Measurements from ENCODE around the gene ZNF467. TPM values are rescaled to one million over a fixed set of nuclear protein-coding genes. Genes with fewer than 3 reads are reported as not detected.

Gene ZNF467
- total and polyA plus RNA-seq, 8 donors, result 3.1 to 16.4 (median 12.2) TPM; not detected in 1

GRCh38 chr7:149820622-149821190 lies 47.3 kb upstream of the ZNF467 start:
- Histone ChIP-seq H3K4me1 (no peaks in the 10 kb centered on the region), H3K36me3 (no peaks in the 10 kb centered on the region), H3K27me3 (peaks cover 0 to 13% (median 0%) of the 10 kb centered on the region in 3 donors), H3K27ac (no peak overlapping the region), H3K9me3 (no peaks in the 10 kb centered on the region), H3K4me3 (no peak overlapping the region)
- 76 to 83% (median 81%) methylated on average over 6 to 17 of the region's 17 CpGs for WGBS, 5 donors
- intact Hi-C loops (cut with DNase I; ENCODE audit: low total_unique reads), result no loop called here
- no peak for DNase-seq
- TF ChIP-seq POLR2A (IDR thresholded peaks at IDR 0.05), result no peak
- no peak for TF ChIP-seq CTCF (IDR thresholded peaks at IDR 0.05)
- TF ChIP-seq POLR2AphosphoS5 (IDR thresholded peaks at IDR 0.05), result no peak
- no peak for TF ChIP-seq EP300 (IDR thresholded peaks at IDR 0.05)

- 69 to 82% (median 80%) methylated on average over 3 to 7 of the region's 7 CpGs for WGBS, 5 donors
- Histone ChIP-seq H3K36me3 (no peaks in the 10 kb centered on the region), H3K4me3 (no peak overlapping the region), H3K27ac (no peak overlapping the region), H3K4me1 (no peaks in the 10 kb centered on the region), H3K9me3 (no peaks in the 10 kb centered on the region), H3K27me3 (peaks cover 0 to 20% (median 0%) of the 10 kb centered on the region in 3 donors)
- no peak for DNase-seq
- TF ChIP-seq EP300 (IDR thresholded peaks at IDR 0.05) (no peak), POLR2AphosphoS5 (IDR thresholded peaks at IDR 0.05) (no peak), POLR2A (IDR thresholded peaks at IDR 0.05) (no peak), CTCF (IDR thresholded peaks at IDR 0.05) (no peak)
- intact Hi-C loops (cut with DNase I; ENCODE audit: low total_unique reads), result no loop called here
Observed at GRCh38 chr7:149819961-149820340, 46.6 kb upstream of the ZNF467 start.

DNA sequence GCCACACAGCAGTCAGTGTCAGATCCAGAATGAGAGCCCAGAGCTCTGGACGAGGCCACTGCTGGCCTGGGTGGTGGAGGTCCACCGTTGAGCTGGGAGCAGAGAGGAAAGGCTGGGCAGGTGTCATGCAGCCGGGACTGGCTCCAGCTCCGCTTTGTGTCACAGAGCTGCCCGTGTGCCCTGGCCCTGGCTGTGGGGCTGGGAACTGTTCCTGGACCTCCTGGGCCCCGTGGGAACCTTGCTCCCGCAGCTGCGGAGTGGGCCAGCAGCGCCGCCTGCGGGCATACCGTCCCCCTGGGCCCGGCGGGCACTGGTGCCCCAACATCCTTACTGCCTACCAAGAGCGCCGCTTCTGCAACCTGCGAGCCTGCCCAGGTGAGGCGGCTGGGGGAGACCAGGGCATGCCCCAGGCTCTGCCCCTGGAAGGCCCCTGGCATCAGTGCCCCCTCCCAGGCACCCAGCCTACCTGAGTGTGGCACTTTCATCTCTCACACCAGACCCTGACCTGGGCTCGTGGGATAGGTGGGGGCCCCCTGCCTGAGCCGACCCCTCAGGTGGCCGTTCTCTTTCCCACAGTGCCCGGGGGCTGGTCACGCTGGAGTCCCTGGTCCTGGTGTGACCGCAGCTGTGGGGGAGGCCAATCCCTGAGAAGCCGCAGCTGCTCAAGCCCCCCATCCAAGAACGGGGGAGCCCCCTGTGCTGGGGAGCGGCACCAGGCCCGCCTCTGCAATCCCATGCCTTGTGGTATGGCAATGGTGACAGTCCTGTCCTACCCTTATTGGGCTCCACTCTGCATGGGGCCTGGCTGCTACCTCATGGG lies 46.0 kb upstream of the ZNF467 start:
- intact Hi-C loops (cut with DNase I; ENCODE audit: low total_unique reads), result no loop called here
- no peak for DNase-seq

GRCh38 chr7:149818536-149818840 lies 45.1 kb upstream of the ZNF467 start:
- Histone ChIP-seq H3K4me3 (no peak overlapping the region), H3K27me3 (peaks cover 0 to 27% (median 0%) of the 10 kb centered on the region in 3 donors), H3K36me3 (no peaks in the 10 kb centered on the region), H3K4me1 (no peaks in the 10 kb centered on the region), H3K27ac (no peak overlapping the region), H3K9me3 (no peaks in the 10 kb centered on the region)
- WGBS, 5 donors, result 83 to 96% (median 91%) methylated on average over 7 to 9 of the region's 9 CpGs
- no peak for TF ChIP-seq CTCF (IDR thresholded peaks at IDR 0.05)
- TF ChIP-seq POLR2AphosphoS5 (IDR thresholded peaks at IDR 0.05), result no peak
- TF ChIP-seq EP300 (IDR thresholded peaks at IDR 0.05), result no peak
- no peak for TF ChIP-seq POLR2A (IDR thresholded peaks at IDR 0.05)
- intact Hi-C loops (cut with DNase I; ENCODE audit: low total_unique reads), result no loop called here
- no peak for DNase-seq

More for the DNA sequence above, 46.0 kb upstream of the ZNF467 start:
- TF ChIP-seq POLR2A (IDR thresholded peaks at IDR 0.05) (no peak), EP300 (IDR thresholded peaks at IDR 0.05) (no peak), CTCF (IDR thresholded peaks at IDR 0.05) (no peak), POLR2AphosphoS5 (IDR thresholded peaks at IDR 0.05) (no peak)
- Histone ChIP-seq H3K27me3 (peaks cover 0 to 26% (median 0%) of the 10 kb centered on the region in 3 donors), H3K36me3 (no peaks in the 10 kb centered on the region), H3K4me3 (no peak overlapping the region), H3K27ac (no peak overlapping the region), H3K4me1 (no peaks in the 10 kb centered on the region), H3K9me3 (no peaks in the 10 kb centered on the region)
- 40 to 91% (median 87%) methylated on average over 1 to 28 of the region's 28 CpGs for WGBS, 5 donors
